ENCODE measurements around the gene RBM47. TPM values are rescaled to one million over a fixed set of nuclear protein-coding genes. Genes with fewer than 3 reads are reported as not detected.
"Not testable (repeated sequence)": the region's sequence is repeated elsewhere in the genome, so short reads cannot be mapped to it uniquely, and the experiment has no call there.

The RBM47 gene
- total RNA-seq, 3 donors from 2014 or later, result 66.6 to 151 (median 89.5) TPM

GRCh38 chr4:40437741-40438383 lies 191.8 kb downstream of the RBM47 start:
- H3K4me1 ChIP-seq, result no peaks in the 10 kb centered on the region
- H3K27me3 ChIP-seq, result no peaks in the 10 kb centered on the region
- no peak for DNase-seq (ENCODE audit: low spot score in 2 of 2)

GRCh38 chr4:40435306-40435705 lies 194.4 kb downstream of the RBM47 start:
- intact Hi-C loops (cut with DNase I; ENCODE audit: low total_unique reads); H3K4me1 ChIP-seq; H3K36me3 ChIP-seq; H3K27ac ChIP-seq; H3K4me3 ChIP-seq; H3K27me3 ChIP-seq; DNase-seq (ENCODE audit: low spot score in 2 of 2): not testable (repeated sequence)
- H3K9me3 ChIP-seq, result peaks cover 11% of the 10 kb centered on the region in 2 donors

More at GRCh38 chr4:40437741-40438383, 191.8 kb downstream of the RBM47 start:
- H3K9me3 ChIP-seq, result peaks cover 11% of the 10 kb centered on the region in 2 donors
- no peaks in the 10 kb centered on the region for H3K36me3 ChIP-seq
- H3K4me3 ChIP-seq, result no peak overlapping the region
- intact Hi-C loops (cut with DNase I; ENCODE audit: low total_unique reads), result no loop called here
- no peak for TF ChIP-seq POLR2AphosphoS5 (IDR thresholded peaks at IDR 0.05)
- TF ChIP-seq, protein P1, sequence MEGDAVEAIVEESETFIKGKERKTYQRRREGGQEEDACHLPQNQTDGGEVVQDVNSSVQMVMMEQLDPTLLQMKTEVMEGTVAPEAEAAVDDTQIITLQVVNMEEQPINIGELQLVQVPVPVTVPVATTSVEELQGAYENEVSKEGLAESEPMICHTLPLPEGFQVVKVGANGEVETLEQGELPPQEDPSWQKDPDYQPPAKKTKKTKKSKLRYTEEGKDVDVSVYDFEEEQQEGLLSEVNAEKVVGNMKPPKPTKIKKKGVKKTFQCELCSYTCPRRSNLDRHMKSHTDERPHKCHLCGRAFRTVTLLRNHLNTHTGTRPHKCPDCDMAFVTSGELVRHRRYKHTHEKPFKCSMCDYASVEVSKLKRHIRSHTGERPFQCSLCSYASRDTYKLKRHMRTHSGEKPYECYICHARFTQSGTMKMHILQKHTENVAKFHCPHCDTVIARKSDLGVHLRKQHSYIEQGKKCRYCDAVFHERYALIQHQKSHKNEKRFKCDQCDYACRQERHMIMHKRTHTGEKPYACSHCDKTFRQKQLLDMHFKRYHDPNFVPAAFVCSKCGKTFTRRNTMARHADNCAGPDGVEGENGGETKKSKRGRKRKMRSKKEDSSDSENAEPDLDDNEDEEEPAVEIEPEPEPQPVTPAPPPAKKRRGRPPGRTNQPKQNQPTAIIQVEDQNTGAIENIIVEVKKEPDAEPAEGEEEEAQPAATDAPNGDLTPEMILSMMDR (IDR thresholded peaks at IDR 0.05), result no peak
- H3K27ac ChIP-seq, result no peak overlapping the region

DNA sequence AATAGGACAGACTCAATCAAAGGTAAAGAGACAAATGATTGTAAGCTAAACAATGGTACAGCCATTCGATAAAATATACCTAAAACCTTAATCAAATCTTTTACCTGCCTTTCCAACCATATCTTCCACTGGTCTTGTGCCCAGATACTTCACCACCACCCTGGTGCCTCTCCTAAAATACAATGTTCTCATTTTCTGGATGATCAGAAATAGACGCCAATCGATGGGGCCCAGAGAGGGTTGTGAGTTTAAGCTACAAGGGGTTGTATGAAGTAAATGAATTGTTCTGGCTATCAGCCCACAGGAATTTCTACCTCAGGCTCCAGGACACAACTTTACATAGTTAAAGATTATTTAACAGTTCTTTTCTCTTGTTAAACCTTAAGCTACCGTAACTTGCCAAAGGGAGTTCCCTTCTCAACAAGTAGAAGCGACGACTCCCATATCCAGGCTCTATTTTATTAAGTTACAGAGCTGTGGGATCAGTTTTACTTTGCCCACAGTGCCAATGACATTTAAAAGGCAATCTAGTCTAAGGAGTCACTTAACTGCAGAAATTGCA lies 195.5 kb downstream of the RBM47 start:
- Histone ChIP-seq H3K4me3 (no peak overlapping the region), H3K9me3 (peaks cover 11% of the 10 kb centered on the region in 2 donors), H3K36me3 (no peaks in the 10 kb centered on the region), H3K27ac (no peak overlapping the region), H3K27me3 (no peaks in the 10 kb centered on the region), H3K4me1 (no peaks in the 10 kb centered on the region)
- no peak for DNase-seq (ENCODE audit: low spot score in 2 of 2)
- intact Hi-C loops (cut with DNase I; ENCODE audit: low total_unique reads), result no loop called here
- no peak for TF ChIP-seq POLR2A (IDR thresholded peaks at IDR 0.05)
- TF ChIP-seq, protein P1 (IDR thresholded peaks at IDR 0.05), result no peak
- no peak for TF ChIP-seq POLR2AphosphoS5 (IDR thresholded peaks at IDR 0.05)

DNA sequence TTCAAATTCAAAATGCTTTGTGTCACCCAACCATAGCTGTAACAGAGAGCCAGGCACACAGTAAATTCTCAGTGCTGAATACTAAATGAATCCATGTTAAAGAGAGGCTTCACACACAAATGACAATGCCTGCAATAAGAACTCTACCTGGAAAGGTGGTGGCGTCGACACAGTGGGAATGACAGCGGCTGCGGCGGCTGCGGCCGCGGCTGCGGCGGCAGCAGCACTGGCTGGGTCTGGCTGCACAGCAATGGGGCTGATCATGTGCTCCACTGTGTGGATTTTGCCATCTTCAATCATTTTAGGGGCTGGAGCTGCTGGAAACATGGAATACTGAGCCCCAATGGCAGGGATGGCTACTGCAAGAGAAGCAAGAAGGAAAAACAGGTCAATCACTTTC lies 197.2 kb downstream of the RBM47 start:
- Histone ChIP-seq H3K36me3 (no peaks in the 10 kb centered on the region), H3K9me3 (peaks cover 0 to under 1% of the 10 kb centered on the region in 2 donors), H3K4me3 (no peak overlapping the region), H3K4me1 (no peaks in the 10 kb centered on the region), H3K27ac (no peak overlapping the region), H3K27me3 (no peaks in the 10 kb centered on the region)
- intact Hi-C loops (cut with DNase I; ENCODE audit: low total_unique reads), result no loop called here
- no peak for DNase-seq (ENCODE audit: low spot score in 2 of 2)
- TF ChIP-seq, protein P1 (IDR thresholded peaks at IDR 0.05), result no peak
- no peak for TF ChIP-seq POLR2A (IDR thresholded peaks at IDR 0.05)
- TF ChIP-seq POLR2AphosphoS5 (IDR thresholded peaks at IDR 0.05), result no peak

DNA sequence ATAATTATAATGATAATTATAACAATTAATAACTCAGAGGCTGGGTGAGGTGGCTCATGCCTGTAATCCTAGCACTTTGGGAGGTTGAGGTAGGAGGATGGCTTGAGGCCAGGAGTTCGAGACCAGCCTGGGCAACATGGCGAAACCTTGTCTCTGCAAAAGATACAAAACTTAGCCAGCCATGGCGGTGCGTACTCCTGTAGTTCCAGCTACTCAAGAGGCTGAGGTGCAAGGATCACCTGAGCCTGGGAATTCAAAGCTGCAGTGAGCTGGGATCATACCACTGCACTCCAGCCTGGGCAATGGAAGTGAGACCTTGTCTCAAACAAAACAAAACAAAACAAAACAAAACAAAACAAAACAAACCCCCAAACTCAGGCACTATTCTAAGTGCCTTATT lies 201.8 kb downstream of the RBM47 start:
- DNase-seq (ENCODE audit: low spot score in 2 of 2); H3K27me3 ChIP-seq; H3K4me3 ChIP-seq; H3K4me1 ChIP-seq; H3K27ac ChIP-seq; H3K9me3 ChIP-seq; intact Hi-C loops (cut with DNase I; ENCODE audit: low total_unique reads); H3K36me3 ChIP-seq: not testable (repeated sequence)

DNA sequence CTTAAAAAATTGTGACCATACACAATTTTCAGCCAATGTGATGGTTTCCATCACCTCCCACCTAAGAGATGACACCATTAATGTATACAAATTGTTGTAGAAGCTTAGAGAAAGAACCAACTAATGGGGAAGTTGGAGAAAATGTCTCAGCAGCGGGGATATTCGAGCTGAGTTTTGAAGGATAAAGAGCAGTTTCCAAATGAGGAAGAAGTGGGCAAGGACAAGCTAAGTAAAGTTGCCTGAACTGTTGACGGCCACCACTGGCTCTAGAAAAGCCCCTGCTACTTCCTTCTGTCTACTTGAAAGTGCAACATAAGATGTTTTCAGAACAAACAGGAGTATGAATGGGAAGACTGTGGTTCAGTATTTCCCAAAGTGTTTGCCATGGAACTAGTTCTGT lies 202.5 kb downstream of the RBM47 start:
- no peak for DNase-seq (ENCODE audit: low spot score in 2 of 2)
- TF ChIP-seq POLR2A (IDR thresholded peaks at IDR 0.05) (no peak), POLR2AphosphoS5 (IDR thresholded peaks at IDR 0.05) (no peak)
- TF ChIP-seq, protein P1 (IDR thresholded peaks at IDR 0.05), result no peak
- H3K27ac ChIP-seq, result no peak overlapping the region

More for the DNA sequence above, 202.5 kb downstream of the RBM47 start:
- no peaks in the 10 kb centered on the region for H3K27me3 ChIP-seq
- intact Hi-C loops (cut with DNase I; ENCODE audit: low total_unique reads), result no loop called here
- H3K9me3 ChIP-seq, result no peaks in the 10 kb centered on the region
- no peaks in the 10 kb centered on the region for H3K4me1 ChIP-seq
- H3K4me3 ChIP-seq, result no peak overlapping the region
- no peaks in the 10 kb centered on the region for H3K36me3 ChIP-seq
